Activated T-helper 1 cell treated with anti-CD3 and anti-CD28 coated beads, Interleukin-12 subunit alpha, Interleukin-12 subunit beta, Interleukin-2, Interleukin-4 antibody, amounts not matched to agents 30 ng/mL and 10 ng/mL and 1 ng/mL, durations not matched to agents 14 hours and 24 hours and 36 hours (primary cell): Measurements from ENCODE around the gene DDX43. TPM values are rescaled to one million over a fixed set of nuclear protein-coding genes. Genes with fewer than 3 reads are reported as not detected.

Source experiments
- DNase-seq: peaks from one replicate; pipeline ENCODE4 v3.0.0; 2021; ENCODE audit warnings: low spot score
- H3K27ac Mint-ChIP-seq: one replicate; pipeline ENCODE4 v1.8.0; 2021; ENCODE audit warnings: mild to moderate bottlenecking, mixed read lengths
- H3K27me3 Mint-ChIP-seq: one replicate; pipeline ENCODE4 v1.8.0; 2022; ENCODE audit warnings: mild to moderate bottlenecking, moderate library complexity, mixed read lengths; ENCODE audit not compliant: insufficient read depth
- H3K36me3 Mint-ChIP-seq: one replicate; pipeline ENCODE4 v1.8.0; 2021; ENCODE audit warnings: low read depth, mixed read lengths
- H3K4me1 Mint-ChIP-seq: one replicate; pipeline ENCODE4 v1.8.0; 2021; ENCODE audit warnings: low read depth, mixed read lengths
- H3K4me3 Mint-ChIP-seq: one replicate; pipeline ENCODE4 v1.8.0; 2021; ENCODE audit warnings: mild to moderate bottlenecking, moderate library complexity, mixed read lengths
- H3K9me3 Mint-ChIP-seq: one replicate; pipeline ENCODE4 v1.8.0; 2021; ENCODE audit warnings: mixed read lengths
- intact Hi-C: fragments of 100-400 bp; cut with micrococcal nuclease; formaldehyde crosslinking; loops from one replicate; pipeline ENCODE4 v1.15.1; 2024
- total RNA-seq: library from RNA; stranded (reverse); gene quantifications from 2 replicates; pipeline ENCODE4 v1.2.3, GENCODE V29; 2022

DDX43 gene
- total RNA-seq: 0.44 and 0.66 TPM in 2 replicates

DNA sequence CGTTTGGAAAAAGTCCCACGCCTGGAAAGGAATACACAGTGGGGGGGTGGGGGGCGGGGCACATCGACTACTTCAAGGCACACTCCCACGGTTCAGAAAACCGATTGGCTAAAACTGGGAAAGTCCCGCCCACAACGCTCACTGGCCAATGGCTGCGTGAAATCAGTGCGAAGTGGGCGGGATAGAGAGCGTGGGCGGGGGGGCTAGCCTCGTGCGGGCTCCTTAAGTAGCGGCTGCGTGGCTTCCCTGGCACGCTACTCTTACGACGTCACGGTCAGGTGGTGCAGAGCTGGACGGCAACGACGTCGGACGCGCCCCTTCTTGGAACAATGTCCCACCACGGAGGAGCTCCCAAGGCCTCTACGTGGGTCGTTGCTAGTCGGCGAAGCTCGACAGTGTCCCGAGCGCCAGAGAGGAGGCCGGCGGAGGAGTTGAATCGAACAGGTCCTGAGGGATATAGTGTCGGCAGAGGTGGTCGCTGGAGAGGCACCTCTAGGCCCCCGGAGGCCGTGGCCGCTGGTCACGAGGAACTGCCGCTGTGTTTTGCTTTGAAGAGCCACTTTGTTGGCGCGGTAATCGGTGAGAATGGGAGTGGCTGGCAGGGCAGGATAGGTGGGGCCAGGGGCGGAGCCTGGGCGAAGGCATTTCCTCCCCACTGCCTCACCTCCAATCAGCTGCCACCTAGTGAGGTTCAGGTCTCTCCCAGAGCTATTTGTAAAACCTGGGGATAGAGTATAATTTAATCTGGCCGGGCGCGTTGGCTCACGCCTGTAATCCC, at the start of gene DDX43:
Gene DDX43 (plus strand): TSS at position 252 of the 778 bp plus-strand sequence. CDS start 78 bp downstream, at position 330.
- H3K4me1 Mint-ChIP-seq: peaks cover 14% of the 10 kb centered on the region
- H3K27ac Mint-ChIP-seq: peak within 1 kb of the TSS; percentile 79

DNA sequence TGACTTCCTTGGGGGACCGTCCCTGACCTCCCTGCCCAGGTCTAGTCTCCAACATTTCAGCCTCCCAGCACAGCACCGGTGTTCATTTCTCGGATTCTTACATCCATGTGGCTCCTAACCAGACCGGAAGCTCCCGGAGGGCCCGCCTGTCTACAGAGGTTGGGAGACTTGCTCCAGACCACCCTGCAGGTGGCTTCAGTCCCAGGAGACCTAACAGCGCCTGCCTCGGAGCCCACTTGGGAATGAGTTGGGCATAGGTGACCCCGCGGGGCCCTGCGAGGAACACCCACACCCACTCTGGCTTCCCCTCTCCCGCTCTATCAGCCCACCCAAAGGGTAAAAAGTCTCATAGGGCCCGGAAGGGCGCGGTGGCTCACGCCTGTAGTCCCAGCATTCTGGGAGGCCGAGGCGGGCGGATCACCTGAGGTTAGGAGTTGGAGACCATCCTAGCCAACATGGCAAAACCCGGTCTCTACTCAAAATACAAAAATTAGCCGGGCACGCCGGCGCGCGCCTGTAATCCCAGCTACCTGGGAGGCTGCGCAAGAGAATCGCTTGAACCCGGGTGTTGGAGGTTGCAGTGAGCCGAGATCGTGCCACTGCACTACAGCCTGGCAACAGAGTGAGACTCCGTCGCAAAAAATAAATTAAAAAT, 46.0 kb upstream of the DDX43 start:
- no peaks in the 10 kb centered on the region for H3K36me3 Mint-ChIP-seq
- H3K4me1 Mint-ChIP-seq: no peaks in the 10 kb centered on the region
- no peak for DNase-seq
- H3K27ac Mint-ChIP-seq: no peak overlapping the region
- intact Hi-C loops: no loop called here
- H3K27me3 Mint-ChIP-seq: peaks cover 41% of the 10 kb centered on the region
- no peak overlapping the region for H3K4me3 Mint-ChIP-seq
- H3K9me3 Mint-ChIP-seq: no peaks in the 10 kb centered on the region

More for the DNA sequence above, at the start of gene DDX43:
- DNase-seq: peak; percentile 36
- H3K9me3 Mint-ChIP-seq: no peaks in the 10 kb centered on the region
- H3K4me3 Mint-ChIP-seq: peak within 1 kb of the TSS; percentile 77
- peaks cover 3% of the 10 kb centered on the region for H3K36me3 Mint-ChIP-seq
- no peaks in the 10 kb centered on the region for H3K27me3 Mint-ChIP-seq
- intact Hi-C loops: no loop called here

DNA sequence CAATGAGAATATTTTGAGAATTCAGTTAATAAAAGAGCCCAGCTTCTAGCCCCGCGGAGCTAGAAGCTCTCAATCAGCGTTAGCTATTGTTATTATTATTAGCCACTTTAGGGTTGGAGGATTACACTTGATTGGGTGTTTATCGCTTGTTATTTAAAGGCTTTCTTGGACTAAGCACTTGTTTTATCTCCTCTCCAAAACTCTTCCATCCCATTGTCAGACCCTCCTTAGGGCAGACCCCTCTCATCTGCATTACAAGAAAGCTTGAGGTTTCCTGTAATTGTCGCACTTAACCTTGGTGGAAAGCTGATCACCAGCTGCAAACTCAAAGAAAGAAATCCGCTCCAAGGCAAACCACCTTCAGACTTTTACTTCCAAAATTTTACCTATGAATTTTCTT, 45.3 kb upstream of the DDX43 start:
- Mint-ChIP-seq H3K4me3 (no peak overlapping the region), H3K27ac (no peak overlapping the region), H3K4me1 (no peaks in the 10 kb centered on the region), H3K36me3 (no peaks in the 10 kb centered on the region), H3K9me3 (no peaks in the 10 kb centered on the region), H3K27me3 (peaks cover 40% of the 10 kb centered on the region)
- DNase-seq: no peak
- intact Hi-C loops: no loop called here

DNA sequence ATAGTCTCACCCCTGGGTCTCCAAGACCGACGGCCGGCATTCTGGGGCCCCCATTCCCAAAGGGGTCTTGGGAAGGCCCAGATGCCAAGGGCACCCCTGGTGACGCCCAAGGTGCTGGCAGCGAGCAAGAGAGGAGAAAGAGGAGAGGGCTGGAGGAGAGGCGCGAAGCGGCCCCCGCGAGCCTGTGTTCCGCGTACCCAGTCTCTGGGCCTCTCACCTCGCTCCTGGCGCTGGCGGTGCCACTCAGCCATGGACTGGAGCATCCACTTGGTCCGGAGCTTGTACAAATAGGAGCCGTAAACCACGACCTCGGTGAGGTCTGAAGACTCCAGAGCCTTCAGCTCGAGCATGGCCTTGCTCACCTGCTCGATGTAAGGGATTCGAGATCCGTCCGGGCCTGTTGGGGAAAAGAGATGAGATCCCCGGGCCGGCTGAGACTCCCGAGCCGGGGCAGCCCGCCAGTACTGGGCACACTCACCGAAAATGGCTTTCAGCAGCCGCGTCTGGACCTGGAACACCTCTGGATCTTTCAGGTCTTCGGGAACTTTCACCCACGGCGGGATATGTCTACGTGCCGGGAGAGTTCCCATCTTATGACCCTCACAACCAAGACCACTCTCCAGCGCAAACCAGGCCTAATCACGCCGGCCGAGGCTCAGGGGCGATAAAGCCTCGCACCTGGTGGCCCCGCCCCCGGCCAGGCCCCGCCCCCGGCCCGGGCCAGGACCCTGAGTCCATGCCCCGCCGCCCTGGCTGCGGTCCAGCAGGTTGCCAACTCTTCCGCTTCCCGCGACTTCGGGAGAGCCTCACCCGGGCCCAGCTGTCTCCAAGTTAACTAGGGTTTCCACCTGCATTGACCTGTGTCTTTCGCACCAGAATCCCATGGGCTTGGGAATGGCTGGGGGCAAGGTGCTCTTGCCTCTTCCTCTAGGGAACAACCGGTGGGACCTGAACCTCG, 40.7 kb upstream of the DDX43 start, which contains the start of gene DPPA5:
Gene DPPA5 (minus strand): TSS at position 641 of the 958 bp plus-strand sequence. CDS start 51 bp downstream, at position 590.
- Mint-ChIP-seq H3K36me3 (no peaks in the 10 kb centered on the region), H3K4me1 (no peaks in the 10 kb centered on the region), H3K9me3 (no peaks in the 10 kb centered on the region), H3K27me3 (peaks cover 16% of the 10 kb centered on the region), H3K4me3 (no peak within 1 kb of the TSS), H3K27ac (no peak within 1 kb of the TSS)
- intact Hi-C loops: no loop called here
- no peak for DNase-seq

DNA sequence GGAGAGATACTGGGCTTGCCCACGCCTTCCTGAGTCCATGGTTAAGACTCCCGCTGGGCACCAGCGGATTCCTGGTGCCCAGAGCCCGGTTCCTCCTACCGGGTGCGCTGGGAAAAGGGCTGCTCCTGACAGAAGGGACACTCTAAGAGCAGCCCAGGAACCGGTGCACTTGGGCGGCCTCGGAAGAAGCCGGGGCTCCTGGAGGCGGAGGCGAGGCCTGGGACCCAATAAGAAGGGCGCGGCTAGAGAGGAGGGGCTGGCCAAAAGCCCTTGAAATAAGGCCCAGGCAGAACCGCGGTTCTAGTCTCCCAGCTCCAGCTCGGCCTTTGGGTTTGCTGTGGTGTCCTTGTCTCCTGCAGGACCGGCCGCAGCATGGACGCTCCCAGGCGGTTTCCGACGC, 32.3 kb upstream of the DDX43 start, which contains the start of gene KHDC3L:
Gene KHDC3L (plus strand): TSS at position 301 of the 400 bp plus-strand sequence. CDS start 72 bp downstream, at position 373.
- intact Hi-C loops: no loop called here
- H3K36me3 Mint-ChIP-seq: no peaks in the 10 kb centered on the region
- no peak for DNase-seq
- no peaks in the 10 kb centered on the region for H3K4me1 Mint-ChIP-seq
- H3K4me3 Mint-ChIP-seq: no peak within 1 kb of the TSS
- no peaks in the 10 kb centered on the region for H3K27me3 Mint-ChIP-seq
- no peaks in the 10 kb centered on the region for H3K9me3 Mint-ChIP-seq
- no peak within 1 kb of the TSS for H3K27ac Mint-ChIP-seq

DNA sequence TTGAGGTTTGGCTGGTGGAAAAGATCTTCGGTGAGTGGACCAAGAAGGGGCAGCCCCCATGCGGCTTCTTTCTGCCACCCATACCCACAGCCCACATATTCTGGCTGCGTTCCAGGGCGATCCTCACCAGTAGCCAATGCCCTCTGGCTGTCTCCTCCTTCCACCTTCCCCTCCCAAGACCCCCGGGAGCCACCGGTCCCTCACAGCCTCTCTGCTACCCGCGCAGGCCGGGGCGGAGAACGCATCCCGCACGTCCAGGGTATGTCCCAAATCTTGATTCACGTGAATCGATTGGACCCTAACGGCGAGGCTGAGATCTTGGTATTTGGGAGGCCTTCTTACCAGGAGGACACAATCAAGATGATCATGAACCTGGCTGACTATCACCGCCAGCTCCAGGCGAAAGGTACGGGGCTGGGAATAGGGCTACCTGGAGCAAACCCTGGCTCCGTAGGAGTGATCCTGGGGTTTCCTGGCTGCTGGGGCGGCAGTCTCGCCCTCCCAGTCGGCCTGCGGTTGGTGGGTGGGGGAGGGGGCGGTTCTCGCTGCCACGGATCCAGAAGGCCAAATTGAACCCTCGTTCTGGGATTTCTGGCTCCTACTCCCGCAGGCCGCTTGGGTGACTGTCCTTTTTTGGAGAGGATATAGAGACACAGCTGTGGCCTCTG, 31.6 kb upstream of the DDX43 start:
- no peak for DNase-seq
- Mint-ChIP-seq H3K4me1 (no peaks in the 10 kb centered on the region), H3K27me3 (peaks cover 1% of the 10 kb centered on the region), H3K36me3 (no peaks in the 10 kb centered on the region), H3K9me3 (no peaks in the 10 kb centered on the region), H3K27ac (no peak overlapping the region), H3K4me3 (no peak overlapping the region)
- intact Hi-C loops: no loop called here

DNA sequence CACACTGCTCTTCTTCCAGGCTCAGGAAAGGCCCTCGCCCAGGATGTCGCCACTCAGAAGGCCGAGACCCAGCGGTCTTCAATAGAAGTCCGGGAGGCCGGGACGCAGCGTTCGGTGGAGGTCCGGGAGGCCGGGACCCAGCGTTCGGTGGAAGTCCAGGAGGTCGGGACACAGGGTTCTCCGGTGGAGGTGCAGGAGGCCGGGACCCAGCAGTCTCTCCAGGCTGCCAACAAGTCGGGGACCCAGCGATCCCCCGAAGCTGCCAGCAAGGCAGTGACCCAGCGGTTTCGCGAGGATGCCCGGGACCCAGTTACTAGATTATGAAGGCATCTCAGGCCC, 31.1 kb upstream of the DDX43 start:
- no peaks in the 10 kb centered on the region for H3K4me1 Mint-ChIP-seq
- H3K9me3 Mint-ChIP-seq: no peaks in the 10 kb centered on the region
- H3K4me3 Mint-ChIP-seq: no peak overlapping the region
- DNase-seq: no peak
- intact Hi-C loops: no loop called here
- no peak overlapping the region for H3K27ac Mint-ChIP-seq
- peaks cover 5% of the 10 kb centered on the region for H3K27me3 Mint-ChIP-seq
- H3K36me3 Mint-ChIP-seq: no peaks in the 10 kb centered on the region

DNA sequence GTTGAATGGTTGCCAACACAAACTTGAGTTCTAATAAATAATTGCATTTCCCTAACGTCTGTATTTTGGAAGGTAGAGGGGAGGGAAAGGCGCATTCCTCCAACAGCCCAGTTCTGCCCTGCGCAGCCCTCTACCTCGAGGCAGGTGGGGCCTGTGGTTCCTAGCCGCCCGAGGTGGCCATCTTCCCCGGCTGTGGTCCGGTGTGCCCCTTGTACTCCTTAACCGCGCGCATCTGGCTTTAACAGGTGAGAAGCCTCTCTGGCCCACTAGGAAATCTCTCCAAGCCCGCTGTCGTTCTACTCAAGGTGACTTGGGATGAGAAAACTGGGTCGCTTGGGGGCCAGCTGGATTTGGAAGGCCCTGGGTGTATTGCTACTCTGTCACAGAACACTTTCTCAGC, 30.5 kb upstream of the DDX43 start:
- Mint-ChIP-seq H3K36me3 (no peaks in the 10 kb centered on the region), H3K27me3 (peaks cover 5% of the 10 kb centered on the region), H3K4me1 (no peaks in the 10 kb centered on the region), H3K27ac (no peak overlapping the region), H3K4me3 (no peak overlapping the region), H3K9me3 (no peaks in the 10 kb centered on the region)
- no peak for DNase-seq
- intact Hi-C loops: no loop called here

DNA sequence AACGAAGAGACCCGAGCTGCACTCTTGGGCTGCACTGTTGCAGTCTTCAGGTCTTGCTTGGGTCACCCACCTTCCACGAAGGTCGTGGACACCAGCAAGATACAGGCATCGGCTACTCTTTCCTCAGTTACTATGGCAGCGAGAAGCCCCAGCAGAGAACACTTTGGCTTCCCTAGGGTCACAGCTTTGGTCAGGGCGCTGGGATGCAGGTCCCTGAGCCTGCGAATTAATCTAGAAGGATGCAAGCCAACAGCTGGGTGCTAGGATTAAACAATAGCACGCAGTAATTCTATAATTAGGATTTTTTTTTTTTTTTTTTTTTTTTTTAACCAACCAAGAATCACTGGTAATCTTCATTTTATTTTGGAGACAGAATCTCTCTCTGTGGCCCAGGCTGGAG, 30.1 kb upstream of the DDX43 start:
- DNase-seq: no peak
- no peak overlapping the region for H3K27ac Mint-ChIP-seq
- no peak overlapping the region for H3K4me3 Mint-ChIP-seq
- H3K4me1 Mint-ChIP-seq: no peaks in the 10 kb centered on the region
- H3K27me3 Mint-ChIP-seq: peaks cover 5% of the 10 kb centered on the region
- no peaks in the 10 kb centered on the region for H3K36me3 Mint-ChIP-seq
- intact Hi-C loops: no loop called here
- no peaks in the 10 kb centered on the region for H3K9me3 Mint-ChIP-seq

DNA sequence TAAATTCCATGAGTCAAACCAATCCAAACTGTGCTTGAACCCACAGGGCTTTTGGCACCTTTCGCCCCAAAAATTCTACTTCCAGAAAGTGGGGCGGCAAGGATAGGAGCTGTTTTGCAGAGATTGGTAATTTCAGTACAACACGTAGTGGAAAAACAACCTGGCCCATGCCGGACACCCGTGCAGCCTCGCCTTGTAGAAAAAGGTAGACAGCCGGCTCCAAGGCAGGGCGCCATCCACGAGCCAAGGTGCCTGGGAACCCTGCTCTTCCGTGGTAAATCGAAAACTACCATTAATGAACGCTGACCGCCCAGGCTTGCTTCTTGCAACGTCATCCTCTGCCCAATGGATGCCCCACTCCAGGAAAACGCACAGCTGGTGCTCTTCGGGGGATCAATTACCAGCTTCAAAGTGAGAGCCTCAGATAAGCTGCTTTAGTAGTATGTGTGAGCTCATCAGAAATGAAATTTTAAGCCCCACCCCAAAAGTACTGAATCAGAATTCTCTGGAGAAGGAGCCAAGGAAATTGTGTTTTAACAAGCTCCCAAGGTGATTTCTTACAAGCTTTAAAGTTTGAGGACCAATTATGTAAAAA, 26.8 kb upstream of the DDX43 start:
- H3K27me3 Mint-ChIP-seq: peaks cover 6% of the 10 kb centered on the region
- H3K36me3 Mint-ChIP-seq: no peaks in the 10 kb centered on the region
- no peaks in the 10 kb centered on the region for H3K4me1 Mint-ChIP-seq
- no peak overlapping the region for H3K27ac Mint-ChIP-seq
- H3K9me3 Mint-ChIP-seq: peaks cover under 1% of the 10 kb centered on the region
- H3K4me3 Mint-ChIP-seq: no peak overlapping the region
- DNase-seq: no peak
- intact Hi-C loops: no loop called here

DNA sequence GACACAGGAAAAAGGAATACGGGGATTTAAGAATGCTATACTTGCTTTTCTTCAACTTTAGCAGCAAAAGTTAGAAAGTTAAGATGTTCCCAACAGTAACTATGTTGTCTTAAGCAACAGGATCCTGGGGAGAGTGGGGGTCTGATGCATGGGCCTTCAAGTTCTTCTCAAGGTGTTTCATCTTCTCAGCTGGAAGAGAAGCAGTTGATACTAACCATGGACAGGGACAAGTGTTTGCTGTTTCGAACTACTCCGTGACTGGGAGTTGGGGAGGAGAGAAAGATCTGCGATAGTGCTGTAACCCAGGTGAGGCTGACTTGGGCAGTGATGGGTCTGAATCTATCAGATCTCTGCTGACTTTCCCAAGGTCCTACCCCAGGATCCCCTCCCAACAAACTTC, 26.0 kb upstream of the DDX43 start:
- DNase-seq: no peak
- Mint-ChIP-seq H3K36me3 (no peaks in the 10 kb centered on the region), H3K9me3 (peaks cover 4% of the 10 kb centered on the region), H3K27me3 (peaks cover 6% of the 10 kb centered on the region), H3K4me1 (no peaks in the 10 kb centered on the region), H3K4me3 (no peak overlapping the region), H3K27ac (no peak overlapping the region)
- intact Hi-C loops: no loop called here

DNA sequence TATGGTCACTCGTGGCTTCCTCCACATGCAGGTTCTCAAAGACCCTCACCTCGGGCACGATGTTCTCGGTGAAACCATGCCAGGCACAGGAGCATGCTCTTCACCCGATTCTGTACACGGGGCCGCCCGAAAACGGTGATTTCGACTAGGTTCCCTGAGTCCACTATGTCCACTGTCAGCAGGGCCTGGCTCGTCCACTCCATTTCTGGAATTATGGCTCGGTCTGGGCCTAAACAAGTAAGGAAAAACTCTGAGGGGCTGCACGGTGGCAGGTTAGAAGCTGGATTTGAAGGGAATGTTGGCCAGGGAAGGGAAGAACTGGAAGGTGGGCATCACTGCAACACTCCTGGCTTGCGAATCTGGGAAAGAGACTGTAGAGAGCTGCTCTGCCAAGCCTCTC, 25.5 kb upstream of the DDX43 start:
- no peak overlapping the region for H3K4me3 Mint-ChIP-seq
- H3K9me3 Mint-ChIP-seq: peaks cover 4% of the 10 kb centered on the region
- H3K36me3 Mint-ChIP-seq: no peaks in the 10 kb centered on the region
- intact Hi-C loops: no loop called here
- DNase-seq: no peak
- peaks cover 6% of the 10 kb centered on the region for H3K27me3 Mint-ChIP-seq
- no peak overlapping the region for H3K27ac Mint-ChIP-seq
- H3K4me1 Mint-ChIP-seq: no peaks in the 10 kb centered on the region
